Measurements from ENCODE around the gene SNAI3.
A peak's percentile ranks its signal among the peaks of the same experiment; 100 is the strongest.

SNAI3 gene

GRCh38 chr16:88634994-88635670, 51.2 kb downstream of the SNAI3 start:
- DNase-seq (ENCODE audit: low read depth, low spot score): no peak

GRCh38 chr16:88634141-88634993, 51.9 kb downstream of the SNAI3 start:
- peak; percentile 90 for DNase-seq (ENCODE audit: low read depth, low spot score)

- DNase-seq (ENCODE audit: low read depth, low spot score): peak; percentile 77
These were observed 52.6 kb downstream of the SNAI3 start for GRCh38 chr16:88633684-88634140.

GRCh38 chr16:88632587-88632930, 53.7 kb downstream of the SNAI3 start:
- no peak for DNase-seq (ENCODE audit: low read depth, low spot score)

GRCh38 chr16:88631920-88632586, 54.3 kb downstream of the SNAI3 start:
- DNase-seq (ENCODE audit: low read depth, low spot score): no peak

- no peak for DNase-seq (ENCODE audit: low read depth, low spot score)
These were observed 54.9 kb downstream of the SNAI3 start for GRCh38 chr16:88631384-88631783.

- DNase-seq (ENCODE audit: low read depth, low spot score): no peak
These were observed 55.4 kb downstream of the SNAI3 start for GRCh38 chr16:88630941-88631340.

GRCh38 chr16:88630433-88630832, 55.9 kb downstream of the SNAI3 start:
- no peak for DNase-seq (ENCODE audit: low read depth, low spot score)

- no peak for DNase-seq (ENCODE audit: low read depth, low spot score)
These were observed 56.5 kb downstream of the SNAI3 start for GRCh38 chr16:88629835-88630234.

GRCh38 chr16:88628512-88628974, 57.8 kb downstream of the SNAI3 start:
- DNase-seq (ENCODE audit: low read depth, low spot score): peak; percentile 88

Data from ELF-1 (cell line).